SK-N-MC (cell line): Measurements from ENCODE around the gene CCDC71L.

Experiments
- EZH2 ChIP-seq: fragments of 200-600 bp; sonication (generic); IDR thresholded peaks from one replicate; pipeline ENCODE4 v1.6.1; 2017; ENCODE audit warnings: antibody characterized with exemption
- POLR2AphosphoS5 ChIP-seq: IDR thresholded peaks from 2 replicates; pipeline ENCODE4 v1.6.1; 2012; ENCODE audit warnings: mild to moderate bottlenecking, low read depth, low read length, borderline replicate concordance

DNA sequence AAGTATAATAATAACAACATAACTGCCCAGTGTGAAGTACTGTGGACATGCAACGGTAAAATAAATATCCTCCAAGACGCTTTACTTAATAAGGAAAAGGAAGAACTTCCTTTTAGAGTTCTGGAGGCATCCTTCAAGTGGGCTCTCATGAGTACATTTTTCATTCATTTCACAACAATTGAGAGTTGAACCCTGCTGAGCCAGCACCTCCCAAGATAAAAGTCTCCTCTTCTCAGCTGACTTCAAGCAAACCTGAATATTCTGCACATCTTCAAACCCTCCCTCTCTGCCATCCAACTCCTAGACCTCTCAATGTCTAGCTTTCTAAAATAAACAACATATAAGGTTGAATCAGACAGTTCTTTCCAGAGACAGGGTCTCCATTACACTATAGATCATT is 7.5 kb downstream of the CCDC71L start:
- no peak for TF ChIP-seq EZH2
- TF ChIP-seq POLR2AphosphoS5, result no peak
